Coronary artery (tissue), 2 donors: ENCODE data around the gene CHST15.

Source experiments
- DNase-seq: peaks from one replicate; pipeline ENCODE4 v3.0.0-alpha.2; 2017; ENCODE audit warnings: low spot score
- H3K27ac ChIP-seq, 2 donors: fragments of 200-600 bp; sonication (generic); one replicate each; pipeline ENCODE4 v1.5.1; 2016 to 2019
- H3K4me3 ChIP-seq: fragments of 200-600 bp; sonication (generic); 2 replicates; pipeline ENCODE4 v1.5.1; 2016; ENCODE audit warnings: mild to moderate bottlenecking, moderate library complexity
- TF ChIP-seq, protein P1 (sequence below): fragments of 200-600 bp; sonication (generic); IDR thresholded peaks from one replicate; pipeline ENCODE4 v1.5.1; 2019; ENCODE audit warnings: antibody characterized with exemption

The CHST15 gene

DNA sequence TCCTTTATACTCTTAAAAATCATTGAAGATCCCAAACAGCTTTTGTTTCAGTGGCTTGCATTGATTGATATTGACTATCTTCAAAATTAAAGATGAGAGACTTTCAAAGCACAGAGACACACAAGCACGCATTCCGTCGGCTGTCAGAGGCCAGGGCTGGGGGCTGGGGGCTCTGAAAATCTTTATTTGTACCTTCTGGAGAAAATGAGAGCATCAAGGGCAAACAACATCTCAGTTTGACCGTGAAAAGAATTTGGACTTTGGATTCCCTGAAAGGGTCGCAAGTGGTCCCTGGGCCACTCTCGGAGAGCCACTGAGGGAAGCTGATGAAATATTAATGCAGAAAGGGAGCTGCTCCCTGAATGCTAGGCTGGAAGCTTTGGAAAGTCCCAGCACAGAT is 96.4 kb downstream of the CHST15 start:
- TF ChIP-seq, protein P1, sequence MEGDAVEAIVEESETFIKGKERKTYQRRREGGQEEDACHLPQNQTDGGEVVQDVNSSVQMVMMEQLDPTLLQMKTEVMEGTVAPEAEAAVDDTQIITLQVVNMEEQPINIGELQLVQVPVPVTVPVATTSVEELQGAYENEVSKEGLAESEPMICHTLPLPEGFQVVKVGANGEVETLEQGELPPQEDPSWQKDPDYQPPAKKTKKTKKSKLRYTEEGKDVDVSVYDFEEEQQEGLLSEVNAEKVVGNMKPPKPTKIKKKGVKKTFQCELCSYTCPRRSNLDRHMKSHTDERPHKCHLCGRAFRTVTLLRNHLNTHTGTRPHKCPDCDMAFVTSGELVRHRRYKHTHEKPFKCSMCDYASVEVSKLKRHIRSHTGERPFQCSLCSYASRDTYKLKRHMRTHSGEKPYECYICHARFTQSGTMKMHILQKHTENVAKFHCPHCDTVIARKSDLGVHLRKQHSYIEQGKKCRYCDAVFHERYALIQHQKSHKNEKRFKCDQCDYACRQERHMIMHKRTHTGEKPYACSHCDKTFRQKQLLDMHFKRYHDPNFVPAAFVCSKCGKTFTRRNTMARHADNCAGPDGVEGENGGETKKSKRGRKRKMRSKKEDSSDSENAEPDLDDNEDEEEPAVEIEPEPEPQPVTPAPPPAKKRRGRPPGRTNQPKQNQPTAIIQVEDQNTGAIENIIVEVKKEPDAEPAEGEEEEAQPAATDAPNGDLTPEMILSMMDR = no peak
- peak; percentile 31 for DNase-seq
- peak overlapping the region in 1 of 2 donors; percentile 58 for H3K27ac ChIP-seq
- no peak overlapping the region for H3K4me3 ChIP-seq

DNA sequence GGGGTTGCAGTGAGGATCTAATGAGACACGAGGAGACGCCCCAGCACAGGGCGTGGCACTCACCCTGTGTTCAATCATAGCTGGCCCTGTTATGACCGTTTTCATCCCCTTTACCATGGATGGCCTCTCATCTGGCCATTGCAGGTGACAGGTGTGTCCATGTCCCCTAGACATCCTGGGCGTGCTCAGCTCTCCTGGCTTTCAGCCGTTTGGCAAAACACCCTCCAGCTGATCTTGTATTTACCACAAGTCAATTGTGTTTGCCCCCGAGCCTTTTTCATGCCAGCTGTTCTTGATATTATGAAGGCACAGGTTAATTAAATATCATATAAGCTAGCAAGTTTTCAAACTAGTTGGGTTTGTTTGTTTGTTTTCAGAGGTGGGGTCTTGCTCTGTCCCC is 97.1 kb downstream of the CHST15 start:
- DNase-seq = peak; percentile 67
- Histone ChIP-seq H3K4me3 (no peak overlapping the region), H3K27ac (no peak overlapping the region)
- TF ChIP-seq, protein P1 = no peak

DNA sequence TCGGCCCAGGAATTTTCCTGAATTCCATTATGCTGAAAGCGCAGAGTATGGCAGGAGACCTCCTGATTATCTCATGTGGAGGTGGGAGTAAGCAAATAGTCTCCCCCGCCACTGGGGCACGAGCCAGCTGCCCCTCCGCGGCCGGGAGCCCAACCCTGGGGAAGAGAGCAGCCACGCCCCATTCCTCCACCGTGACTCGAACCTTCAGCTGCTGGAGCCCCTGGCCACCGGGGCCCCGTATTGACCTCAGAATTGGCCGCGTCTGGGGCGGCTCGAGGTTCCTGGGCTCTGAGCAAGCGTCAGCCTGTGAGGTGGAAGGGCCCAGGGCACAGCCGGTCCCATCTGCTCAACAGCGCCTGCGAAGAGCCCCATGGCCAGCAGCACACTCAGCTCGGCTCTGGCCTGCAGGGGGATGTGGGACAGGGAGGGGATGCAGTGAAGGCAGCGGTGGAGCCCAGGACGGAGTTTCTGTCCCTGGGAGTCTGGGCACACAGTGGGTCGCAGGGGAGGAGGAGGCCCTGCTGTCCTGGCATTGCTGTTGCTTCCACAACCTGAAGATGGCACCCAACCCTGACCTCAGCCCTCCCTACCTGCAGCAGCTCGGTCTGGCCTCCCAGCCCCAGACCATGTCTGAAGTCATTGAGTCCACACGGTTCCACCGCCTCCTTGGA is 97.8 kb downstream of the CHST15 start:
- peak; percentile 77 for DNase-seq
- H3K4me3 ChIP-seq = peak overlapping the region; percentile 59
- TF ChIP-seq, protein P1 = no peak
- H3K27ac ChIP-seq = peak overlapping the region in 1 of 2 donors; percentile 25

DNA sequence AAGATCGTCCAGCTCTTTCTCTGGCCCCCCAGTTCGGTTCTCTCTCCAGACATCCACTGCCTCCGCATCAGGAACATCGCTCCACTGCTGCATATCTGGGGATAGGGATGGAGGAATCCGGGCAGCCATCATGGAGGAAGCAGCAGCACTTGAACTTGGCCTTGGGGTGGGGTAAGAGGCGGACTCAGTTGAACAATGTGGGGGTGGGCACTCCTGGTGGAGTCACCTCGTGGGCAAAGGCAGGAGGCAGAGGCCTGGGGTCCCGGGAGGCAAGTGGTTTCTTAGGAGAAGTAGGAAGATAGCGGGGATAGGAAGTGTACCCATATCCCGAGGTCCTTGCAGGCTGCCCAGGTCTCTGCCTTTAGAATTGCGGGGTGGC is 98.3 kb downstream of the CHST15 start:
- peak overlapping the region; percentile 59 for H3K4me3 ChIP-seq
- TF ChIP-seq, protein P1 = no peak
- DNase-seq = peak; percentile 73
- H3K27ac ChIP-seq = peak overlapping the region in 1 of 2 donors; percentile 25

DNA sequence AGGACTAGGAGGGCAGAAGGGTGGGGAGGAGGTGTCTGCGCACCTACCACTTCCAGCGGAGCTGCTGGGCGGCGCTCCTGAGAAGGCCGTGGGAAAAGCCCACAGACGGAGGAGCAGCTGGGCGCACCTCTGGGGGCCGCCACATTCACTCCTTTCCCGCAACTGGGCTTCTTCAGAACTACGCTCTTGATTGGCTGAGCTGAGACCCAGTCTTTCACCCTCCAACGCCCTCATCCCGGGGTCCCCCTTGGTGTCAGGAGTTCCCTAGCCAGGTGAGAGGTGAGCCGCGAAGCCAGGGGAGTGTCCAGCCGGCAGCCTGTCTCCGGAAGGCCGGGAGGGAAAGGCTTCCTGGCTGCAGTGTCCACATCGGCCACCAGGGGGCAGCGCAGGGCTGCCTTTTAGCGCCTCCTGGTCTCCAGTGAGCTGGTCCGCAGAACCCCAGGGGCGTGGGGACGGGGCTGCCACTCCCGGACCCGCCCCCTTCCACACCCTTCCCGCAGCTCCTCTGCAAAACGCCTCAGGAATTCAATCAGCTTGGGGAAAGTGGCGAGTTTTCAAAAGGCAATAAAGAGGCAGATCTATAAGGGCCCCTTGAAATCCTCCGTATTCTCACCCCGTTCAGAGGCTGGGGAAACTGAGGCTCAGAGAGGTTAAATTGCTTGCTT is 98.8 kb downstream of the CHST15 start:
- Histone ChIP-seq H3K4me3 (peak overlapping the region; percentile 59), H3K27ac (no peak overlapping the region)
- peak; percentile 89 for DNase-seq
- TF ChIP-seq, protein P1 = peak; percentile 93

DNA sequence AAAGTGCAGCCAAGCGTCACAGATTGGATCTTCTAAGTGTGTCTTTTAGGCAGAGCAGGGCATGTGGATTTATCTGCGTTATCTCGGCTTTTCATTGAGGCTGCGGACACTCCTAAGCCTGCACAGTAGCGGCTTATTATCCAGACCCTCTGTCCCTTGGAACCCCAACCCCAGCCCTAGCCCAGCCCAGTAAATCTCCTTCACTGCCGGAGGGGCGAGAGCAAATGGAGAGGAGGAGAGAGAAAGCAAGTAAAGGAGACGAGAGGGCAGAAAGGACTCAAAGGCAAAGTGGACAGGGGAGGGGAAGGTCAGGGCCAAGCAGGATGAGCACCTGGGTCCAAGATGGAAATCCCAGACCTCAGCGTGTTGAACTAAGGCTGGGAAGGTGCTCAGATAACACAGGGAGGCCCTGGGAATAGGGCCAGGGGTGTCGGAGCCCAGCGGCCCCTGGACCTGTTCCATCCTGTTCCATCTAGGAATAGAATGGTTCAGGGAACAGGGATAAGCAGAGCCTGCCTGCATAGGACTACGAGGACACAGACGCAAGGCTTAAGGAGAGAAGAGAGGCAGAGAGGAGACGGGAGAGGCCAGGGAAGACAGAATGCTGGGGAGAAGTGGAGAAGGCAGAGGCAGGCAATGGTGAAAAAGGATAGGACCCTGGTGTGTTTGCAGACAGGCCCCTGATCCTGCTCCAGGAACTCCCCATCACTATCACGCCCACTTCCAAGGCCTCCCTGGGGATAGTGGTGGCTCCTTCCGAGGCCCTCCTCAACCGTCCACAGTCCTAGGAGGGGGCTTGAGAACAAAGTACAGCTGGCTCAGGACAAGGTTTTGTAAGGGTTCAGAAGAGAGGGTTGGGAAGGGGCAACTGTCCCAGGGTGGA is 99.6 kb downstream of the CHST15 start:
- Histone ChIP-seq H3K4me3 (peak overlapping the region; percentile 59), H3K27ac (no peak overlapping the region)
- TF ChIP-seq, protein P1 = no peak
- peak; percentile 64 for DNase-seq
